NOMO-1 treated with dmso at 0.1 percent for 144 hours (cell line): ENCODE measurements around the gene CACNA1S.

Source experiments
- DNase-seq: peaks from one replicate; lab custom pipeline; 2025; ENCODE audit not compliant: unreplicated experiment; lab: John Stamatoyannopoulos, UW

Gene CACNA1S

DNA sequence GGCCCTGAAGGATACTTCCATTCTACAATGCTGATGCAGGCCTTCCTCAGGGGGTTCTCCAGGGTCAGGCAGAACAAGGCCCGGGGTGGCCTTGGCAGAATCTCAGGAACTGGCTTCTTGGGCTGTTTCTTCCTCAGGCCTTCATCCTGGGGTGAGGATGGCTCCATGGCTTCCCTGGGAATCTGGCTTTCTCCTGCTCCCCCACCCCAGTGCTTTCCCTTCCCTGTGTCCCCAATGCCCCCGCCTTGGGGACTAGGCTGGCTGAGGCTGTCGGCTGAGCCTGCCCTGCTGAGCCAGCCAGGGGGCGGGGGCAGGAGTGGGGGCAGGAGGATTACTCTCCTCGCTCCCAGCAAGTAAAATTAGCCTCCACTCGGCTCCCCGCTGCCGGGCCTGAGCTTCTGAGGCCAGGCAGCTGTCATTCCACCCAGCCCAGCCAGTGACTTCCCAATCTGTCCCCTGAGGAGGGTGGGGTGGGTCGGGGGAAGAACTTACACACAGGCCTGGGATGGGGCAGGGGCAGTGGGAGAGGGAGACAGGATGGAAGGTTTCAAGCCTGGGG, at the start of gene CACNA1S:
Gene CACNA1S, minus strand, starts transcription at position 254 of the 559 bp plus-strand sequence. Its CDS starts 87 bp downstream, at position 167.
- DNase-seq = no peak

DNA sequence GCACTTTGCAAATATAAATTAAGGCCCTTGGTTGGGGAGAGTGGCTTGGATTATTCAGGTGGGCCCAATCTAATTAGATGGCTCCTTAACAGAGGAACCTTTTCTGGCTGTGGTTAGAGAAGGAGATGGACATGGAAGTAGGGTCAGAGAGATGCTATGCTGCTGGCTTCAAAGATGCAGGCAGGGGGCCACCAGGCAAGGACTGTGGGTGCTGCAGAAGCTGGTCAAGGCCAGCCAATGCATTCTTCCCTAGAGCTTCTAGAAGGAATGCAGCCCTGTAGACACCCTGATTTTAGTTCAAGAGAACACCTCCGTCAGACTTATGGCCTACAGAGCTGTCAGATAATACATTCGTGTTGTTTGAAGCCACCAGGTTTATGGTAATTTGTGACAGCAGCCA, 45.7 kb upstream of the CACNA1S start:
- no peak for DNase-seq

DNA sequence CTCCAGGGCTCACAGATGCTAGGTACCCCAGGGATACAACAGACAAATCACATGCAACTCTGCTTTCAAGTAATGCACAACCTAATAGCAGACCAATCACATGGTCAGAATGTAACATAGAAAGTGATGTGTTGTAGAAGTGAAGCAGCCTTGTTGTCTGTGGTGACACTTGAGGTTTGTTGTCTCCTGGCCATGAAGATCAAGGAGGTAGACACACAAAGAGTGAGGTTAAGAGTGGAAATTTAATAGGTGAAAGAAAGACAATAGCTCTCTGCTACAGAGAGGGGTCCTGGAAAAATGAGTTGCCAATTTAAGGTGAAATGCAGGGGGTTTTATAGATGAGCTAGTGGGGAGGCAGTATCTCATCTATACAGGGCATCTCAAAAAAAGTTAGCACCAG, 44.6 kb upstream of the CACNA1S start:
- DNase-seq = no peak

DNA sequence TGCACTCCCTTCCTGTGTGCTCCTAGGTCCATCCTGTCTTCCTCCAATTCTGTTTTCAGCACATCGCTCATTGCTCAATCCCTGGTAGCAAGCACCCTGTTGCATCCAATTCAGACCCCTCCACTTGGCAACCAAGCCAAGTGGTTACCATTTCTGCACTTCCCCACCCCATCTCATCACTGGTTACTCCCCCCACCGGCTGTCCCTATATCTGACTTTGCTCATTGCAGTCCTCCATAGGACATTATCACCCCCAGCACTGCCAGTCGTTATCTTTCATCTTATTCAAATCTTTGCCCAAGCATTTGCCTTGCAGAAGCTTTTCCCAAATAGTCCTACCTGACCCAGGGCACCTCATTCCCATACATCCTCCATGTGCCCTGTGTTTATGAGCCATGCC, 44.1 kb upstream of the CACNA1S start:
- no peak for DNase-seq

DNA sequence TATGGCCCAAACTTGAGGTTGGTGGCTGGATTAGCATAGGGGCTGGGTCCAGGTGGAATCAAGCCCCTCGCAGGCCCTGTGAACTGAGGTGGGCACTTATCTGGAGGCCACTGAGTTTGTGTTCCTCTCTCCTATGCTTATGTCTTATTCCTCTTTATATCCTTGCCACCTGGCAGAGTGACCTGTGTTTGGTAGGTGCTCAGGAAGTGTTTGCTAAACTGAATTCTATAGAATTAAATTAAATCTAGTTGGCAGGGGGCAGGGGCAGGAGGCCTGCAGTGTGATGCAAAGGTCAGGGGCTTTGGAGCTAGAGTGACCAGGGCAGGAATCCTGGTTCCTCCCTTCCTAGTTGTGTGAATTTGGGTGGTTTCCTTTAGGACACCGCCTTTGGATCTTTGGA, 43.1 kb upstream of the CACNA1S start:
- DNase-seq = no peak

DNA sequence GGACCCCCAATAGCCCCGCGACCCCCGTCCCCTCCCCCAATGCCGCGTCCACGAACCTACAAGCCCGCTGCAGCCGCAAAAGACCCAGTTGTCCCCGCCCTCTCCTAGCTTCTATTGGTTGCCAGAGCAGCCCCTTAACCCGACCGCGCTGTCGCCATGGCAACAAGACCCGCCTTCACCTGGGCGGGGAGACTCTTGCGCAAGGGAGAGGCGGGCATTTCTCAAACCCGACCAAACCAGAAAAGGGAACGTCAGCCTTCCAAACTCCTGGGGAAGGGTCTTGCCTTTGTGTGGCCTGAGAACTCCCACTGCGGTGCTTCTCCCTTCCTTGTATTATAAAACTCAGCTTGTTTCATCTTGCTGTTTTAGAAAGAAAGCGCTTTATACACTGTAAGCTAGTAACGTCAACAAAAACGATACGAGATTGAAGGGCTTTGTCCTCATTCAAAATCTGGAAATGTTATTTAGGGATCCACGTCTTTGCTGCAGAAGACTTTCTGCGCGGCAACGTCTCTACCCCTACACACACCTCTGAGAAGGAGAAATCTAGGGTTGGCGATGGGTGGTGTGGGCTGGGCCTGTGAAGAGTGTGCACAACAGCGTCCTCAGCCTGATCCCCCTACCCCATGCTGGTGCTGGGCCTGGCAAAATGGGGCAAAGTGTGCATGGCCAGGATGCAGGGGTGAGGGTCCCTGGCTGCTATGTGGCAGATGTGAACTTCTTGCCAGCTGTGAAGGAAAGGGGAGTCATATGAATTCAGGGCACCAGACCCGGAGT, 42.4 kb upstream of the CACNA1S start, which contains the start of gene TMEM9:
Gene TMEM9, minus strand, starts transcription at position 86 of the 777 bp plus-strand sequence. CDS start 551 bp downstream, outside the sequence.
- DNase-seq = peak; percentile 80

DNA sequence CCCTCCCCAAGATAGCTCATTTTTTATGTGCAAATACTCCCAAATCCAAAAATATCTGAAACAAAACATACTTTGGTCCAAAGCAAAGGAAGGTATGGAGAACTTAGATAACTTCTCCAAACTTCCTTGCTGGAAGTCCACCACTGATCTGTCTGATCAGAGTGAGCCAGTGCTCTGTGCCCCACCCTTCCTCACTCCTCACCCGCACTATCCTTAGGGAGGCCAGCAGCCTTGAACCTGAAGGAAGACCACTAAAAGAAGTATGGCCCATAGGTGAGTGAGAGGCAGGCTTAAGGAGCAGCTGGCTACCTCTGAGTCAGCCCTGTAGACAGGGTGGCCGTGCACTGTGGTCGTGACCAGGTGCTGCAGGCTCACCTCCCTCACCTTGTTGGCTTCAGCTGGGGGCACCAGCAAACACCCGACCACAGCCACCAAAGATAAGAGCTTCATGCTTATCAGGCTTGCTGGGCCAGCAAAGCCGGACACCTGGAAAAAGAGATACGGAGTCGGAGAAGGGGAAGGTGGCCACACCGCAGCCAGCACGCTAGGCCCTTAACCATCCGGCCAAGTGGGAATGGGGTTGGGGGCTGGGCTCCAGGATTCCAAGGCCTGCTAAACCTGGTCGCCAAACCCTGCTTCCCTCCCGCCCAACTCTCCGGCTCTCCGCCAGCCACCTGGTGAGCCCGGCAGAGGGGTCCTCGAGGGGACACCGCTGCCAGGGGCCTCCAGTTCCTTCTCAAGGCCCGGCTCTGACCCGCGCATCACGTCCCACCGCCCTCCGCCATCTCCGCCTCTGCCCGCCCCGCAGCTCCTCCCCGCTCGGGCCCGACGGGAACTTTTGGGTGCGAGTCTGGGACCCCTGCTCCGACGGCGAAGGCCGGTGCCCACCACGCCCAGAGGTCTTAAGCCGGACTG, 41.5 kb upstream of the CACNA1S start:
- peak; percentile 67 for DNase-seq

DNA sequence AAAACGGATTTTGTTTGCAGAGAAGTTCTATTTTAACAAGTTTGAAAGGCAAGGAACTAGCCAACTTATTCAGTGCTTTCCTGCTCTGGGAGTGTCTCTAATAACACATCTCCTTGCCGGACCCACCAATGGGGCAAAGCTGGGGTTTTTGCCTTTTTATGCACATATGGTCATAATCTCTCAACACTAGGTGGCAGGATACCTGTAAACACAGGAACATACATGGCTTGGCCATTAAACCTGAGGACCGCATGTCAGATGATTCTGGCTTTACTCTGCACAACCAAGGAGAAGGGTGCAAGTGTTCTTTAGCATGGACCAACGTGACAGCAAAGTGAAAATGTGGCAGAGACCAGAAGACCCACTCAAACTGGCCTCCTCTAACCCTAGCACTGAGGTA, 37.2 kb upstream of the CACNA1S start:
- DNase-seq = no peak

DNA sequence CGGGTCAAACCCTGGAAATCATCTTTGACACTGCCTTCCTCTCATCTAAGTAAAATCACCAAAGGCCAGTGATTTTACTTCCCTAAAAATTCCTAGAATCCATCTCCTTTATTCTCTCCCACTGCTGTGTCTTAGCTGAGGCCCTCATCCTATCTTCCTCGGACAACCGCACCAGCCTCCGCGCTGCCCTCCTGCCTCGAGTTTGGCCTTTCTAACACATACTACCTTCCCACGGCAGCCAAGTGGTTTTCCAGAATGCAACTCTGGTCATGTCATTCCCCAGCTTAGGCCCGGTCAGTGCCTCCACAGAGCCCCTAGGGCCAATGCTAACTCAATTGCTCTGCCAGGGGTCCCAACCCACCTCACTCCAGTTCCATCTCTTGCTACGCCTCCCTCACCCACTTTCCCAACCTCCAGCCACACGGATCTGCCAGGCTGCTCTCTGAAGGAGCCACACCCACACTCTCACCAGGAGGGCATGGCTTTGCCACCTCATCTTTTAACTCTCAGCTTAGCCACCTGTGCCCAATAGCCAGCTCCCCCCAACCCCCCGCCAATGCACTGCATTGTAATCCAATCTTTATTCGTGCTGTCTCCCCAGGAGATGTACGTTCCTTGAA, 35.3 kb upstream of the CACNA1S start:
- DNase-seq = no peak

DNA sequence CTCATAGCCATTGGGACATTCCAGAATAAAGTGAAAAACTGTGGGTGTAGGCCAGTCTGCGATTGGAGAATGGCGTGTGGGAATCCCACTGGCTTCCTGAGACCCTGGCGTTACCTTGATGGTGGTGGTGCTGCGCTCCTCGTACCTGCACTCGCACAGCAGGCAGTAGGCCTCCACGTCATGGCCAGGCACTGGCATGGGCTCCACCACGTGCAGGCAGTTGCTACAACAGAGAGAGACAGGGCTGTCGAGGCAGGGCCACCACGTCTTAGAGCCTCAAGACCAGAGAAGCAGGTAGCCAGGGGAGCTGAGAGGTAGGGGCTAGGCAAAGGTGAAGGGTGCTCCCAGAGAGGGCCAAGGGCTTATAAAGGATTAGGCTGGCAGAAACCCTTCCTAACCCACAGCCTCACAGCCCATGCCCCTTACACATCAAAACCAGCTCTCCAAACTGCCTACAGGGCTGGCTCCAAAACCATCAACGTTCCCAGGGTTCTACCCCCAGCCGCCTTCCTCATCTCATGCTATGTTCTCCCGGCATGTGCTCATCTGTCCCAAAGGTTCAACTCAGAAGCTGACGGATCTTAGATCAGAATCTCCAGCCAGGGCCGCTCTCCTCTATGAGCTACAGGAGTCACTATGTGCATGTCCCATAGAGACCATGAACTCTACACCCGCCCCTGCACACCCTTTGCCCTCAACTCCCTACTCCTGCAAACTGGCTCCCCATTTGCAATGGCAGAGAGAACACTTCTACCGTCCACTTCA, 34.6 kb upstream of the CACNA1S start:
- DNase-seq = no peak

DNA sequence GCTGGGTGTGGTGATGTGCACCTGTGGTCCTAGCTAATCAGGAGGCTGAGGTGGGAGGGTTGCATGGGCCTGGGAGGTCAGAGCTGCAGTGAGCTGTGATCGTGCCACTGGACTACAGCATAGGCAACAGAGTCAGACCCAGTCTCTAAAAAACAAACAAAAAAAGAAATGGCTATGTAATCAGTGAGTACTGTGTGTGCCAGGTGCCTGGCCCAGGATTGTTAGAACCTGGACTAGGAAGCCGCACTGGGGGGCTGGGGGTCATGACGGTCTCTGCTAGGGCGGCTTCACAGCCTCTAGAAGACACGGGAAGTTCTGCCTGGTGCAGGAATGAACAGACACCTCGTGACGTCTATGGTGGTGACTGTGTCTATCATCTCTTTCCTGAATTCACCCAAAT, 33.6 kb upstream of the CACNA1S start:
- no peak for DNase-seq

DNA sequence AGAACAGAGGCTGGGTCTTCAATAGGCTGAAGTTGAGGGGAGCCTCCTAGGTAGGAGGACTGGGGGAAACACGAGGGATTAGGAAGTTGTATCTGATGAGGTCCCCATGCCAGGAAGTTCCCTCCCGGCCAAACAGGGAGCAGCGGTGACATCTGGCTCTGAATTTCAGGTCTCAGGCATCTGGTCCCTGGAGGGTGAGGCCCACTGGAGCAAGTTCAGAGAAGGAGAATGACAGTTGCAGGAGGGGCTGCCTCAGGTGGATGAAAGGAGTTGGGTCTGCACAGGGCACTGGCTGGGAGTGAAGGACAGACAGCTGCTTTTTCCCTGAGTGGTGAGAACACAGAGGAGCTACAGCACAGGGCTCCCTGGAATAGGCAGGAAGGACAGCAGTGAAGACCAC, 32.9 kb upstream of the CACNA1S start:
- DNase-seq = no peak

DNA sequence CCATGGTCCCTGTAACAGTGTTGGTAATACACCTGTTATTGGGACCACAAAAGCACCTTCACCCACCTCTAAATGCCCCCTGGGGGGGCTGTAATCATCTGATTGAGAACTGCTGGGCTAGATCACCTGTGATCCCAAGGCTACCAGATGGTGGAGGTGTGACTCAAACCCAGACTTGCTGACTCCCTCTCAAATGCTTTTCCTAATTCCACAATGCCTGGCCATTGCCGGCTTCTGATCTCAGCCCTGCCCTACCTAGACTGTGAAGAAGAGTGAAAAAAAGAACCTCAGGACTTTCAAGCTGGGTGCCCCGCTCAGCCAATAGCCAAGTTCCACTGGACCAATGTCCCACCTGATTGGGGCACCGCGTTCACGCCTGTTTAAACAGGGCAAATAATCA, 32.5 kb upstream of the CACNA1S start:
- no peak for DNase-seq

DNA sequence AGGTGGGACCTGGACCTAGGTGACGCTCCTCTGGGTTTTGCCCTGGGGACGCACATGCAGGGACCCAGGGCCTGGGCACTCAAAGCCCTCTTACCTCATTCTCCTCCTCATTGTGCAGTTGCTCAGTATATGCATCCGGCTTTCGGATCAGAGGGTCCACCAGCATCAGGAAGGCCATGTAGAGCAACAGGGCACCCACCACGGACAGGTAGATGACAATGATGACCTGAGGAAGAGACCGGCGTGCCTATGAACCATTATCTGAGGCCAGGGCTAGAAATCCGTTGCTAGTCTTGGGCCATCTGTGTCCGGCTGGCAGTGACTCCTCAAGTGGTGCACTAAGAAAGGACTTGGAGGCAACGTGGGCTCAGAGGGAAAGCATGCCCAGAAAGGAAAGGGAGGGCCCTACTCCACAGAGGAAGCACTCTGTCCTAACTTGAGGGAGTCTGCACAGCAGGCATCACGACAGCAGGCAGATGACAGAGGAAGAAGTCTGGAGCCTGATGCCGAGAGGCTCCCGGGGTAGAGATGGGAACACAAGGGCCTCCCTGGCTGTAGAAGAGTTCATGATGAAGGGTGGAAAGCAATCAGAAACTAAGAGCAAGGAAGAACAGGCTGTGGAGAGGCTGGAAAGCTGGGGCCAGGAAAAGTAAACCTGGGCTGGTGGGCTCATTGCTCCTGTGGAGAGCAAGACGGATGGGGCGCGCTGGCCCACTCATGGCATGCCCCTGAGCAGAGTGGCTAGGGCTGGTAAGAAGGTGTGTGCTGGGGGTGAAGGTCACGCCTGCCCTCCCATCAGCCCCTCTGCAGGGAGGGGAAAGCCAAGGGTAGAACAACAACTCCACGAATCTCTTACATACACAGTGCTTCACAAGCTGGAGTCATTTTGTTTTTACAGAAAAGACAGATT, 31.8 kb upstream of the CACNA1S start:
- no peak for DNase-seq

DNA sequence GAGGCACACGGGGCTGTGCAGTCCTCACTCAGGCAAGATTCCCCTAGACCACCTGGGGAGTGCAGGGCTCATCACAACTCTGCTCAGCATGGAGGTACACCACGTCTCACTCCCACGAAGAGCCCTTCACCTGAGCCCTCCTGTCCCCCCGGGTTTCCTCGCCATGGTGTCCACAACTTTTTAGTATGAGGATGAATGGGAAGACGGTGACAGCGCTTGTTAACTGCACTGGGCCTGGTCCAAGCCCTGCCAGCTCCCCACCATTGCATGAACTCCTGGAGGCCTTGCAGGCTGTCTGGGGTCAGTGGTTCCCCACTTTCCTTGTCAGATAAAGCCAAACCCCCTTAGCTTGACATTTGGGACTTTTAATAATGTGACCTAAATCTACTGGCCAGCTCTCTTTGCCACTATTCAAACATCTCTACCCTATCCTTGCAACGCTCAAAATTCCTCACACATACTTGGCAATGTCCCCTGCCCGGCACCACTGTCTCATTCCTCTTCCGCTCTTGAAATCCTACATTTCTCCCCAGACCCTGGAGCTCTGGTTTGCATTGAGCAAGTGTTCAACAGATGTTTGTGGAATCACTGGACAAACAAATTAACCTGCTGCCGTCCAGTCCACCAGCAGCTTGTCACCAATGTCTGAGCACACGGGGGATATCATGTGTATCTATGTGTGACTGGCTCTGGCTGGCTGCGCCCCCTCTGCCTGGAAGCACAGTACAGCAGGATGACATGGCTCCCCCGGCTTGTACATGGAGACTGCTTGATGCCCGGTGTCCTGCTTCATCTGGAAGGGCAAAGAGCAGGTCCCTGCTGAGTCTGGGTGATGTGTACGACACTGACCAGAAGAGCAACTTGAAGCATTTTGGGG, 30.9 kb upstream of the CACNA1S start:
- no peak for DNase-seq

DNA sequence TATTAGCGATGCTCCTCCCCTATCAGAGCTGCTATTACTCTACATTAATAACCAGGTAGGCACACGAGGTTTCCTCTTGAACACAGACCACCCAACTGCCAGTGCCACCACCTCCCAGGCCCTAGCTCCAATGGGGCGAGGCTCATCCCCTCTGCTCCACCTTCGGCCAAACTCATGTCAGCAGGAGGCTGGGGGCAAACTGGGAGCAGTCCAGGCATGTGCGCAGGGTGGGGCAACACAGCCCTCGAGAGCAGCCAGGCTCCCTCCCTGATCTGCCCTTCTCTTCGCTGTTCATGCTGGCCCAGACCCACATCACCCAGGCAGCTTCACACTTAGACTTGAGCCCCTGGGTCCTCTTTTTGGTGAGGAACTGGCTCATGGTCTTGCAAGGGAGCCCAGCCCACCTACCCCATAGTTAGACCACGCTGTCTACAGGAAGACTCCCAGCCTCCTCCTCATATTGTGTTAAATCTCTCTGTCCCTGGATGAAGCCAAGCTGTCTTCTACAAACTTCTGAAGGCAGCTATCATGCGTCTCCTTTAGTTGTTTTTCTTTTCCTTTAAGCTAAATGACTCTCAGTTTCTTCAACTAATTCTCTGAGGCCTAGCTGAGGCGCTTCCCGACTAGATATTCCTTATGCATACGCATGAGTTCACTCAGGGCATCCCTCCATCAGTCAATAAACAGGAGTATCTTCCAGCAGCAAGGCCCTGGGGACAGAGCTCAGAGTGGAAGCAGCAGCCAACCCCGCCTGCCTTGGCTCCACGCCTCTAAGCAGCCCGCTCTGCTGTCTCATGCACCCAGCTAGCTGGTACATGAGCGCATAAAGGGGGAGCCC, 30.0 kb upstream of the CACNA1S start:
- no peak for DNase-seq

DNA sequence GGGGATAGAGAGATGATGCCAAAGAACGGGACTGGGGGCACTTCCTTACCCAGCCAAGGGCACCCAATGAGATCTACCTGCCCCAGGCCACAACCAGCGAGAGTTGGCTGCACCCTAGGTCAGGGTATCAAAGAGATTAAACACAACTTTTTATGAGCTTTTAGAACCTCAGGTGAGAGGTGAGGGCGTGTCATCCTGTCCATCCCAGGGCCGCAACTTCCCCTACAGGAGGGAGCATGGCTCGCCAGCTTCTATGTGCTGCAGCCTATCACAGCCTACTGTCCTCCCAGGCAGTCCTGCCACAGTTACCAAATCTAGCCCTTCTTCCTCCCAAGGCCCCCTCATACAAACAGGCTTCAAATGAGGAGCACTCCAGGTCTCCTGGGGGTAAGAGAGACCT, 29.2 kb upstream of the CACNA1S start:
- DNase-seq = no peak

DNA sequence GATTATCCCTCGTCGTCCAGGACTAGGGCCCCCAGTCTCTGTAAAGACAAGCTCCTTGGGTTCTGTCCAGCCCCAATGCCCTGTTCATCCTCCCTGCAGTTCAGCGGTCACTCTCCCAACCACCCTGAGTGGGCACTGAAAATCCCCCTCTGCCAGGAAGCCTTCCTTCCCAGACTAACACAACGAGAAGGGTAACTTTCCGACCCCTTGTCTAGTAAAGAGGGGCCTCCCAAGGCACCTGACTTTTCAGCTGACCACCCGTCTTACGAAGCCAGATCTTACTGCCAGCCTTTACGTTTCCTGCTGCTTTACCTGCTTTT, 28.7 kb upstream of the CACNA1S start:
- no peak for DNase-seq
